Thoracic aorta (tissue), 2 donors: ENCODE results near the gene MAD1L1. TPM values are rescaled to one million over a fixed set of nuclear protein-coding genes. Genes with fewer than 3 reads are reported as not detected.

ENCODE experiments used
- ATAC-seq: fragments of 150-250 bp; one replicate; pipeline ENCODE4 v1.8.0; 2017; ENCODE audit warnings: low read depth; ENCODE audit not compliant: insufficient number of reproducible peaks, low FRiP score
- DNase-seq: peaks from one replicate; pipeline ENCODE4 v3.0.0-alpha.2; 2020; ENCODE audit warnings: low spot score
- H3K27ac ChIP-seq, 2 donors: fragments of 200-600 bp; sonication (generic); 1 replicate in 1 of 2; 2 replicates in 1 of 2; pipeline ENCODE4 v1.5.1; 2016; ENCODE audit warnings: mild to moderate bottlenecking in 2 of 2, moderate library complexity in 2 of 2
- H3K27me3 ChIP-seq: fragments of 200-600 bp; sonication (generic); replicated peaks from 2 replicates; pipeline ENCODE4 v1.6.0; 2016; ENCODE audit warnings: mild to moderate bottlenecking; ENCODE audit not compliant: insufficient read depth
- H3K36me3 ChIP-seq: fragments of 200-600 bp; sonication (generic); one replicate; pipeline ENCODE4 v1.5.1; 2016
- H3K4me1 ChIP-seq, 2 donors: fragments of 200-600 bp; sonication (generic); 1 replicate in 1 of 2; 2 replicates in 1 of 2; pipeline versions ENCODE4 v1.5.1 to v1.6.0; 2016; ENCODE audit warnings: low read depth in 2 of 2, mild to moderate bottlenecking in 1 of 2; ENCODE audit not compliant: control insufficient read depth in 1 of 2
- H3K4me3 ChIP-seq: fragments of 200-600 bp; sonication (generic); 2 replicates; pipeline ENCODE4 v1.5.1; 2016; ENCODE audit warnings: mild to moderate bottlenecking
- H3K9me3 ChIP-seq: fragments of 200-600 bp; sonication (generic); 2 replicates; pipeline ENCODE4 v1.5.1; 2016
- total RNA-seq, 2 donors: library from RNA; depleted of rRNA; stranded (reverse); fragments of >200 nt; gene quantifications; one replicate each; pipeline versions ENCODE4 v1.1.0 to v1.2.3, GENCODE V29; 2016
- TF ChIP-seq, protein P1 (sequence below): fragments of 200-600 bp; sonication (generic); IDR thresholded peaks from one replicate; pipeline ENCODE4 v1.5.1; 2019; ENCODE audit warnings: antibody characterized with exemption

Gene MAD1L1
- total RNA-seq, 2 donors from 2014 or later, result 27.4 to 41.3 TPM

DNA sequence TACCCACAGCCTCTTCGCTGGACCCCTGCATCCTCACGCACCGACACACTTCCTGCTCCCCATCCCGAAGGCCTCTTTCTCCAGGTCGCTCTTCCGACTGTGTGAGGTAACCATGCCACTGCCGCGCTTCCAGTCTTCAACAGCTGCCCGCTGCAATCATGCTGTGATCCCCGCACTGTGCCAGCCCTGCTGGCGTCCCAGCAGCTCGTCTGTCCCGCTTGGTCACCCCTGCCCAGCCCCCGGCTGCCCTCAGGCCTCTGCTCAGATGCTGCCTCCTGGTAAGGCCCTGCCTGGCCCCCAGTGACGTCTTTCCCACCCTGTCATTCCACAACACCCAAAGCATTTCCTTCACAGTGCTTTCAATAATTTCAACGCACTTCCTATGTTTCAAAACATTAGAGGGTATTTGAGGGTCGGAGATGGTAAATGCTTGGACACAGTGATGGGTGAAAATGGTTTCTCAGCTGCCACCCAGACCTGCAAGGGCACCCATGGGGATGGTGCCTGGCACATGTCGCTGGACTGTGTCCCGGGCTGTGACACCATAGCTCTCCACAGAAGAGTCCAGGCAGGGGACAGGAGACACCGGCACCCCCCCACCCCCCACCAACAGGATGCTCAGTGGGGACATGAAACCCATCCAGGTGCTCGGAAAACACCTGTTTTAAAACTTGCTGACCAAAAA lies 125.2 kb downstream of the MAD1L1 start:
- TF ChIP-seq, protein P1, sequence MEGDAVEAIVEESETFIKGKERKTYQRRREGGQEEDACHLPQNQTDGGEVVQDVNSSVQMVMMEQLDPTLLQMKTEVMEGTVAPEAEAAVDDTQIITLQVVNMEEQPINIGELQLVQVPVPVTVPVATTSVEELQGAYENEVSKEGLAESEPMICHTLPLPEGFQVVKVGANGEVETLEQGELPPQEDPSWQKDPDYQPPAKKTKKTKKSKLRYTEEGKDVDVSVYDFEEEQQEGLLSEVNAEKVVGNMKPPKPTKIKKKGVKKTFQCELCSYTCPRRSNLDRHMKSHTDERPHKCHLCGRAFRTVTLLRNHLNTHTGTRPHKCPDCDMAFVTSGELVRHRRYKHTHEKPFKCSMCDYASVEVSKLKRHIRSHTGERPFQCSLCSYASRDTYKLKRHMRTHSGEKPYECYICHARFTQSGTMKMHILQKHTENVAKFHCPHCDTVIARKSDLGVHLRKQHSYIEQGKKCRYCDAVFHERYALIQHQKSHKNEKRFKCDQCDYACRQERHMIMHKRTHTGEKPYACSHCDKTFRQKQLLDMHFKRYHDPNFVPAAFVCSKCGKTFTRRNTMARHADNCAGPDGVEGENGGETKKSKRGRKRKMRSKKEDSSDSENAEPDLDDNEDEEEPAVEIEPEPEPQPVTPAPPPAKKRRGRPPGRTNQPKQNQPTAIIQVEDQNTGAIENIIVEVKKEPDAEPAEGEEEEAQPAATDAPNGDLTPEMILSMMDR, result no peak
- Histone ChIP-seq H3K9me3 (no peaks in the 10 kb centered on the region), H3K4me3 (no peak overlapping the region), H3K36me3 (no peaks in the 10 kb centered on the region), H3K27ac (no peak overlapping the region), H3K4me1 (peaks cover 3 to 8% of the 10 kb centered on the region in 2 donors), H3K27me3 (no peaks in the 10 kb centered on the region)
- DNase-seq, result no peak
- no peak for ATAC-seq

- no peaks in the 10 kb centered on the region for H3K9me3 ChIP-seq
- DNase-seq (no peak), ATAC-seq (no peak)
- H3K4me3 ChIP-seq, result no peak overlapping the region
- H3K27ac ChIP-seq, result no peak overlapping the region
- peaks cover 3 to 8% of the 10 kb centered on the region in 2 donors for H3K4me1 ChIP-seq
- TF ChIP-seq, protein P1, result no peak
- H3K27me3 ChIP-seq, result no peaks in the 10 kb centered on the region
- H3K36me3 ChIP-seq, result no peaks in the 10 kb centered on the region
These were observed 125.8 kb downstream of the MAD1L1 start for GRCh38 chr7:2106924-2107323.

DNA sequence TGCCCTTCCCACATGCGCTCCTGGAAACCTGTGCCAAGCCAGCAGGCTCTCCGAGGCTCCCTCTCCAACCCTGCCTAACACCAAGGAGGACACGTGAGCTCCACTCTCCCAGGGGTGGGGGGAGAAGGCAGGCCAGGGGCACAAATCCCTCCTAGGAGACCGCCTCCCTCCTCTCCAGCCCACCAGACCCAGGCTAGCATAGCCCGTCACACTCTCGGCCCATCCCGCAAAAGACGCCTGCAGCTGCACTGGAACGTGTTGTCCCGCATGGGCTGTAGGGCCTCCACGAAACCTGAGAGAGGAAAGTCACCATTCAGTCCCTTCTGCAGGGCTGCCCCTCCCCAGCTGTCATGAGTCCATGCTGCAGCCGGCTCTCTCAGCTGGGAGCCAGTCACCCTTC lies 126.3 kb downstream of the MAD1L1 start:
- H3K36me3 ChIP-seq, result no peaks in the 10 kb centered on the region
- no peak overlapping the region for H3K4me3 ChIP-seq
- H3K4me1 ChIP-seq, result peaks cover 3 to 8% of the 10 kb centered on the region in 2 donors
- TF ChIP-seq, protein P1, result no peak
- ATAC-seq (no peak), DNase-seq (no peak)
- no peaks in the 10 kb centered on the region for H3K27me3 ChIP-seq
- H3K9me3 ChIP-seq, result no peaks in the 10 kb centered on the region
- no peak overlapping the region for H3K27ac ChIP-seq

DNA sequence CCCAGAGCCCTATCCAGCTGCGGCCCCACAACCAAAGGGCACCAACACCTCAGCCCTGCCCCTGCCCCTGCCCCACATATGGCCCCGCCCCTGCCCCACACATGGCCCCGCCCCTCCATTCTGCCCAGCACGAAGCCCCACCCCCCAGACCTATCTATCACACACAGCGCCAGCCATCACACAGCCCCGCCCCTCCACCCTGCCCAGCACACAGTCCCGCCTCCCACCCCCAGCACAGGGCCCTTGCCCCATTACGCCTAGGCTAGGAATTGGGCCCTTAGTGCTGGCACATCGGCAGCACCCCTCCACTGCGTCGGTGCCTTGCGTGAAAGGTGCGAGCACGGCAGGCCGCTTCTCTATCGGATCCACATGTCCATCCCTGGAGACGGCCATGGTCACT lies 126.8 kb downstream of the MAD1L1 start:
- Histone ChIP-seq H3K36me3 (no peaks in the 10 kb centered on the region), H3K9me3 (no peaks in the 10 kb centered on the region), H3K4me3 (no peak overlapping the region), H3K27me3 (no peaks in the 10 kb centered on the region), H3K27ac (no peak overlapping the region), H3K4me1 (peaks cover 3 to 8% of the 10 kb centered on the region in 2 donors)
- TF ChIP-seq, protein P1, result no peak
- ATAC-seq (no peak), DNase-seq (no peak)

DNA sequence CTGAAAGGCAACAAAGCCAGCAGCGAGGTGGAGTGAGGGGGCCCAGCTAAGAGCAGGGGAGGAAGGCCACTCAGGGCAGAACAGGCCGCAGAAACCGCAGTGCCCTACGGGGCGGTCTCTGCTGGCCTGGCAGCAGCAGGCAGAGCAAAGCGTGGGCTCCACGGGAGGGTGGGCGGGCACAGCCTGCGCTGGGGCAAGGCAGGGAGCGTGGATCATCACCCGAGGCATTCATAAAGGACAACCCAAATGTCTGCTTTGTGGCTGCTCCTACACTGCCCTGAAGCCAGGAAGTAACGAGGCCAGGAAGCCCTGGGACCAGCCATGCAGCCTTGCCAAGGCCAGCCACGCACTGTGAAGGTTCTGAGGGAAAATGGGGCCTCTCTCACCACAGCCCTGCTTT lies 127.5 kb downstream of the MAD1L1 start:
- Histone ChIP-seq H3K36me3 (no peaks in the 10 kb centered on the region), H3K9me3 (no peaks in the 10 kb centered on the region), H3K4me3 (no peak overlapping the region), H3K27ac (no peak overlapping the region), H3K4me1 (peaks cover 3 to 8% of the 10 kb centered on the region in 2 donors), H3K27me3 (no peaks in the 10 kb centered on the region)
- DNase-seq, result no peak
- TF ChIP-seq, protein P1, result no peak
- no peak for ATAC-seq
